Astrocyte of the spinal cord (primary cell): ENCODE data around the gene DRC7.

ENCODE experiments used
- DNase-seq: peaks from one replicate; pipeline ENCODE4 v3.0.0; 2011; ENCODE audit warnings: low read depth, low spot score
- H3K4me3 ChIP-seq: 2 replicates; pipeline ENCODE4 v1.5.1; 2011; ENCODE audit warnings: low read depth, mild to moderate bottlenecking, low read length, moderate library complexity
- CTCF ChIP-seq: IDR thresholded peaks from 2 replicates; pipeline ENCODE4 v1.5.1; 2012; ENCODE audit warnings: low read depth, mild to moderate bottlenecking, low read length, inconsistent platforms
- in situ Hi-C: cut with HindIII; loops from 2 replicates; pipeline ENCODE4 v1.10.0; 2017; ENCODE audit warnings: low sequenced_read_pairs

DRC7 gene

GRCh38 chr16:57753448-57754353 lies 59.1 kb downstream of the DRC7 start:
- no peak for TF ChIP-seq CTCF
- DNase-seq: no peak
- H3K4me3 ChIP-seq: no peak overlapping the region
- in situ Hi-C loops: no loop called here

GRCh38 chr16:57754354-57755060 lies 59.9 kb downstream of the DRC7 start:
- H3K4me3 ChIP-seq: no peak overlapping the region
- TF ChIP-seq CTCF: no peak
- DNase-seq: no peak
- in situ Hi-C loops: no loop called here

GRCh38 chr16:57755061-57755684 lies 60.6 kb downstream of the DRC7 start:
- H3K4me3 ChIP-seq: no peak overlapping the region
- in situ Hi-C loops: no loop called here
- DNase-seq: no peak
- TF ChIP-seq CTCF: no peak

- no peak for TF ChIP-seq CTCF
- in situ Hi-C loops: no loop called here
- no peak for DNase-seq
- no peak overlapping the region for H3K4me3 ChIP-seq
These were observed 61.3 kb downstream of the DRC7 start for GRCh38 chr16:57755726-57756423.

GRCh38 chr16:57756424-57757325 lies 62.1 kb downstream of the DRC7 start:
- TF ChIP-seq CTCF: no peak
- in situ Hi-C loops: no loop called here
- DNase-seq: no peak

More at GRCh38 chr16:57756424-57757325, 62.1 kb downstream of the DRC7 start:
- H3K4me3 ChIP-seq: no peak overlapping the region
